ENCODE data around the gene CLK2.
"Not testable (repeated sequence)": the region's sequence is repeated elsewhere in the genome, so short reads cannot be mapped to it uniquely, and the experiment has no call there.

GRCh38 chr1:155235375-155235774 lies 37.9 kb downstream of the CLK2 start:
- not testable (repeated sequence) for TF ChIP-seq CBX5 (IDR thresholded peaks at IDR 0.05; ENCODE audit: borderline replicate concordance, low read depth); PTBP1 (IDR thresholded peaks at IDR 0.05; ENCODE audit: low read depth, low read length); CBFB (CRISPR knock-in tag; IDR thresholded peaks at IDR 0.05); NRF1 (conservative IDR thresholded peaks at IDR 0.05 in 1 of 2, IDR thresholded peaks at IDR 0.05 in 1 of 2); EZH2 (IDR thresholded peaks at IDR 0.05; ENCODE audit: borderline replicate concordance, low read depth, low read length); ZNF184 (CRISPR knock-in tag; IDR thresholded peaks at IDR 0.05); ZBTB26 (CRISPR knock-in tag; IDR thresholded peaks at IDR 0.05); SUPT5H (IDR thresholded peaks at IDR 0.05); CTCF (IDR thresholded peaks at IDR 0.05 in 2 of 3, conservative IDR thresholded peaks at IDR 0.05 in 1 of 3; ENCODE audit: insufficient read depth in 2 of 3, low read depth in 1 of 3, low read length in 3 of 3); SMC3 (conservative IDR thresholded peaks at IDR 0.05; ENCODE audit: insufficient read depth, low read depth, low read length); ZBTB1 (CRISPR knock-in tag; IDR thresholded peaks at IDR 0.05; ENCODE audit: borderline replicate concordance, low read depth); SP2 (IDR thresholded peaks at IDR 0.05; ENCODE audit: extremely low read depth, low read depth, low read length, poor library complexity, severe bottlenecking)
